GM21723 (cell line): ENCODE data around the gene INAFM1.
A peak's percentile ranks its signal among the peaks of the same experiment; 100 is the strongest.

Experiments used
- ATAC-seq: cut with Tn5 transposase; IDR thresholded peaks from one replicate; pipeline ENCODE4 v1.9.1; 2021; ENCODE audit warnings: mild to moderate bottlenecking, moderate library complexity; ENCODE audit not compliant: unreplicated experiment

The INAFM1 gene

DNA sequence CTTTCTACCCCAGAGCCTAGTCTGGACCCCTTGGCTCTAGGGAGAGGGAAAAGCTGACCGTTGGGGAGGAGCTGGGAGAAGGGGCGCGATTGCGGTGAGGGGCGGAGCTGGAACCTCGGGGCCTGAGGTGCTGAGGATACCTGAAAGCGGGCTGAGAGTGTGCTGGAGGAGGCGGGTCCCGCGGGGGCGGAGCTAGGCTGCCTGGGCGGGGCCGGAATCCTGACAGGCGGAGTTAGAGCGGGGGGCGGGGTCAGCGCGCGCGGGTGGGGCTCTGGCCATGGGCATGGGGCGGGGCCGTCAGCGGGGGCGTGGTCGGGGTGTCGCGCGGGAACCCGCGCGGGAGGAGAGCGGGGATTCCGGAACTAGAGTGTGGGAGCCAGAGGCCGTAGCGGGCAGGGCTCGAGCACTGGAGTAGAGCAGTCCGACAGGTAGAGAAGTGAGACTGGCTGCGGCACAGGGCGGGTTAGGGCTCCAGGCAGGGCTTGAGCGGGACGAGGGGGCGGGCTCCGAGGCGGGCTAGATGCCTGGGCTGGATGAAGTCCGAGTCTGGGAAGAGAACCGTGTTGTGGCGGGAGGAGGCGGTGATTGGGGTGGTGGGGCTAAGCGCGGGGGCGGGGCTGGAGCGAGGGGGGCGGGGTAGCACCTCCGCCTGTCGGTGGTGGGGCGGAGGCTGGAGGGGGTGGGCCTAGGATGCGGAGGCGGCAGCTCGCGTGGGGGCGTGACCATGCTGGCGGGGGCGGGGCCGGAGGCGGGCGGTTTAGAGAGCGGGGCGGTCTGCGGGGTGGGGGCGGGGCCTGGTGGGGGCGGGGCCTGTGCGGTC lies at the start of gene INAFM1:
Gene INAFM1 (plus strand): TSS at position 815 of the 820 bp plus-strand sequence. CDS start 35 bp downstream, outside the sequence.
- peak; percentile 57 for ATAC-seq

DNA sequence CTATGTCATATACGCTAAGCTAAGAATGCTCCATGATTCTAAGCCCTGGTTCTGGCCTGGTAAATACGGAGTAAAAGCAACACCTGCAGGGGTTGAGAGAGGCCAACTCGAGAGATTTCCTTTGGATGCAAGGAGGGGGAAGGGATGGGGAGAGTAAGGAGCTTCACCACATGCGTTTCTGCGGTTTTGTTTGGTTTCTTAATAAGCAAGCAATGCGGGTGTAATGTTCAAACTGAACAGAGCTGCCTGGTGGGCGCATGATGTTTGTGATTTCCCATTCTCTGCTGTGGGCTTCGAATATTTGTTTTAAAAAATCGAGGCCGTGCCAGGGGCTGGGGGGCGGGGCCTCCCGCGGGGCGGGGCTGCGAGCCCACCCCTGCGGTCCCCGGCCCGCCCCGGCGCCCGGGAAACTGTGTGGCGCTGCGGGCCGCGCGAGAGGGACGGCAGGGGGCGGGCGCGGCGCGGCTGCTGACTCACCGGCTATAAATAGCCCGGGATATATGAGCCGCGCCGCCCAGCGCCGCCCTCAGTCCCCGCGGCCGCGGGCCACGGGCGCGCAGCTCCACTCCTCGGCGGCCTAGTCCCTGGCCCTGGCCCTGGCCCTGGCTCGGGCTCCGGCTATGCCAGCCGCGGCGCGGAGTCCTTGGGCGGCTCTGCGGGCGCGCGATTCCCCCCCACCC lies 48.8 kb upstream of the INAFM1 start:
- ATAC-seq, result peak; percentile 38

DNA sequence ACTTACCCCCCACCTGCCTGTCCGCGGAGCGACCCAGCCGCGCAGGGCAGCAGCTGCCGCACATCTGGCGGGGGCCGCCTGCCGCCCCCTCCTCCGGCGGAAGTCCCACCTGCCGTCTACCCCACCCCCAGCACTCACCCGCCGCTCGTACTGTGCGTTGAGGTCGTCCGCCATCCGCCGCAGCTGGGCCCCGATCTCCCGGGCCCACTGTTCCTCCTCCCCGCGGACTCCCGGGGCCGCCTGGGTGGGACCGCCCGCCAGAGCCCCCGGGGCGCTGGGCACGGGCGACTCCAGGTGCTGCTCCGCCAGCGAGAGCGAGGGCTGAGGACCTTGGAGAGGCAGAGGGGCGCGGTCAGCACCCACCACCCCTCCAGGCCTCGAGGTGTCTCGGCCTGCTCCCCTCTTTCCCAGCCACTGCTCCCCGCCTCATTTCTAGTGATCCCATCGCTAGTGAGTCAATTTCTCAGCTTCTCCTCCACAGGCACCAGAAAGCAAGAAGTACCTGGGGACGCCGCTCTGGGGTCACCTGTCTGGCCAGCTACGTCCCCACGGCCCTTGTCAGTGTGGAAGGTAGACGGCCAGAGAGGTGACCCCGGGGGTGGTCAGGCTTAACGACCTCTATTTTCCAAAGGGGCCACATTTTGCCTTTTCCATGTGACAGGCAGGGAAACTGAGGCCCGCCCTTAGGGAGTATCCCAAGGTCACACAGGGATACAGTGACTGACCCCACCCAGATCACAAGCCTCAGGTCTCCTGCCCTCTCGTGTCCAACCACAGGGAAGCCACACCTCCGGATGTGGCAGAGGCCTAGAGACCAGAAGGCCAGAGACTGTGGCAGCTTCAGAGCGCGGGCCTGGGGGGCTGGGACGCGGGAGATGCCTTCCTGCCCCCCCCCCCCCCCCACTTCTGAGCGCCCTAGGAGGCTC lies 48.0 kb upstream of the INAFM1 start:
- peak; percentile 30 for ATAC-seq

DNA sequence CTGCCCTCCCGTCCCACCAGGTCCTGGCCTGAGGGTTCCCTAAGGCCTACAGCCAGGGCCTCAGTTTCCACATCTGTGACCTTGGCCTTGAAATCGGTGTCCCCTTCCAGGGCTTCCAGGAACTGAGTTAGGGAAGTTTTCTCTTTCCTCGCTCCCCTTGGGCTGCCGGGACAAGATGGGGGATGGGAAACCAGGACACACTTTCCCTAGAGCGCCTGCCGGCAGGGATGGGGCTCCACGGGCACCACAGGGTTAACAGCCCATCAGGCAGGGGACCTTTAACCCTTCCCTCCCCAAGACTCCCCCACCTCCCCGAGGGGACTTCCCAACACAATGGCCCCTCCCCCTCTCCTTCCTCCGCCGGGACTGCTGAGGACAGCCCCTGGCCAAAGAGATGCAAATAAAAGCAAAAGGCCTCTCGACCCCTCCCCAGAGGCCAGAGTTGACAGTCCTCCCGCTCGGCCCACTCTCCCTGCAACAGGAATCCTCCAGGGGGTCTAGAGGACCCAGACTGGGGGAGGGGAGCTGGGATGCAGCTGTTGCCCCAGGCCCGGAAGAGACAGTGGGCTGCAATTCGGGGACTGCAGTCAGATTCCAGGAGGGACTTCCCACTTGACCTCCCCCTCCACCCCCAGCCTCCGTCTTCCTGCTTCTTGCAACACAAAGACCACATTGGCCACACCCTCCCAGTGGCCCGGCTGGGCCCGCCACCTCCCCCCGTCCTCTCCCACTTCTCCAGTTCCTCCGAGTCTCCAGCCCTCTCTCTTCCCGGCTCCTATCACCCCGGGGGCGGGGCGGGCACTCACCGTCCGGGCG lies 47.1 kb upstream of the INAFM1 start:
- no peak for ATAC-seq

DNA sequence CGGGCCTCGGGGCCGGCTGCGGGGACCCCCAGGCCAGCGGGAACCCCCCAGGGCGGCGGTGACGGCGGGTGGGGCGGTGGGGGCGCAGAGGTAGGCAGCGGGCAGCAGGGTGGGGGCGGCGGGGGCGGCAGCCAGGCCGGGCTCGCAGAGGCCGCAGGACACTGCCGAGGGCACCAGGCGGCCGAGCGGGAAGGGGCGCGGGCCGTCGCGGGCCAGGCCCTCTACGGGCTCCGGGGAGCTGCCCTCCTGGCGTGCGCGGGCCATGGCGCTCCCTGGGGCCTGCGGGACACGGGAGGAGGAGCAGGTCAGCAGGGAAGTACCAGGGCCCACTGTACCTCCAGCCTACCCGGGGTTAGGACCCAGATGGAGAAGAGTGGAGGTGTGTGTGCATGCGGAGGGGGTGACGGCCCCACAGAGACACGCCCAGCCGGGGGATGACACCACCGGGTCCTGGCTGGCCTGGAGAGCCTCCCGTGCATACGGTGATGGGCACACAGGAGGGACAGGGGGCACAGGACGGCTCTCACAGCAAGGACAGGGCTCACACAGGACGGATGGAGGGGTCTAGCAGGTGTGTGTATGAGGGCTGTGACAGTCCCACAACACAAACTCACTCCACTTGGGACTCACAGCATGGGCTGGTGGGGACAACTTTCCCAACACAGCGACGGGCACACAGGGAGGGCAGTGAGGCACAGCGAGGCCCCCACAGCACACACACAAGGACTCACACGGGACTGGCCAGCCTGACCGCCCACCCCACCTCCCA lies 46.3 kb upstream of the INAFM1 start:
- no peak for ATAC-seq

DNA sequence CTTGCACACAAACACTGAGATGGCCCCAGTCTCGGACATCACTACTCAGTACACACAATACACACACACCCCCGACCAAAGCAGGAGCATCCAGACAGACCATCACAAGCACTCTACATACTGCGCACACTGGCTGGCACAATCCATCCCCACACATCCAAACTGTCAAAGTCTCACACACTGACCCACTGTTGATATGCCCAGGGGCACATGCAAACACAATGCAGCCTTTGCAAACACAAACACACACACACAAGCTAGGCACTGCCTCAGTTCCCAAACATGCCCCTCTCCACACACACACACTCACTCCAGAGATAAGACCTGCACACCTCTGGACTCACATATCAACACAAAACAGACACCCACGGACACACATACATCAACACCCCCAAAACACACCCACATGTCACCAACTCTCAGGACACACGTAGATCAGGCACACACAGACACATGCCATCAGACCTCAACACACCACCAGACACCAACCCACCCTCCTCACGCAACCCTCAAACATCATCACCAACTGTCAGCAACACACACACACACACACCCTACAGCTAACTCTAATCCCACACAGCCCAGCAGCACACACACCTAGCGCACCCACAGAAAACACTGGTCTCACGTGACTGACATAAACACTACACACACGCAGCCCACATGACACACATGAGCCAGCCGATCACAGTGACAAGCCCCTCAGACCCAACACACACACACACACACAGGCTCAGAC lies 45.6 kb upstream of the INAFM1 start:
- ATAC-seq, result no peak

DNA sequence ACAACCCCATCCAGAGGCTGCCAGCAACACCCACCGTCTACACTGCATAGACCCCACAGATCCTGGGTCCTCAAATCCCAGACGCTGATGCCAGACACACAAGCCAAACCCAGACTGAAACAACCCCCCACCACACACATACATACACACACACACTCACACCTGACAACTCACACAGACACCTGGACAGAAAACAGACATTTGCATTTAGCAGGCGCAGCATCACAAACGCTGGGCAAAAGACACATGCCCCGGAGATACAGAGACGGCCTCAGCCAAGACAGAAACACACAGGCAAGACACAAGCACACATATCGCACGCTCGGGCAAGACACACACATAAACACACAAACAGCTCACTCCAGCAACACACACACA lies 45.0 kb upstream of the INAFM1 start:
- ATAC-seq, result no peak

DNA sequence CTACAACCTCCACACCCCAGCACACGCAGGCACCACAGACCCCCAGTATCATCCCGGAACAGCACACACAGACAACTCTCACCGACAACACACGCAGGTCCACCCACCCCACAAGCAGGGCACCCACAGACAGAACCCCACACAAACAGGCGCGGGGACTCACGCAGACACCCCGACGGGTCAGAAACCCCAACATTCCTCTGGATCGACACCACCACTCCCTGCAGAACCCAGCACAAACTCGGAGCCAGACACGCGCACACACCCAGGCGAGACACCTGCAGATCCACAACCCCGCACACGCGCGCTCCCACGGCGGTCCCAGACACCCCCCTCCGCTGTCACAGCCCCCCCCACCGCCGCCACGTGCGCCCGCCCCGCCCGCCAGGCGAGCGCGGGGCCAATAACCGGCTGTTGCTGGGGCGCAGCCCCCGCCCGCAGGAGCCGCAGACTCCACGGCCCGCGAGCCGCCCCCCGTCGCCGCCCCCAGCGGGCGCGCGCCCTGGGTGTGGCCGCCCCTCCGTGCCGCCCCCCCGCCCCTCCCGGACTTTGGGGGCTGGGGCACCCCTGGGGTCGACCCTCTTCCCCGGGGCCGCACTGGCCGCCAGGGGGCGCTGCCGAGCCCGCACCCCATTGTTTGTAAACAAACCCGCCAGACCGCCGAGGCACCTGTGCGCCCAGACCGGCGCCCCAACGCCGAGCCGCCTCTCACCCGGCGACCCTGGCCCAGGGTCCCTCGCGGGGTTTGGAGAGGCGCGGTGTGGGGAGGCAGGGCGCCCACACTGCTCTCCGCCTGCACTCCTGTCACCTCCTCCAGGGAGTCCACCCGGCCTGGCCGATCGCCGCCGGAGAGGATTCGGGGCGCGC lies 44.4 kb upstream of the INAFM1 start:
- ATAC-seq, result peak; percentile 27

DNA sequence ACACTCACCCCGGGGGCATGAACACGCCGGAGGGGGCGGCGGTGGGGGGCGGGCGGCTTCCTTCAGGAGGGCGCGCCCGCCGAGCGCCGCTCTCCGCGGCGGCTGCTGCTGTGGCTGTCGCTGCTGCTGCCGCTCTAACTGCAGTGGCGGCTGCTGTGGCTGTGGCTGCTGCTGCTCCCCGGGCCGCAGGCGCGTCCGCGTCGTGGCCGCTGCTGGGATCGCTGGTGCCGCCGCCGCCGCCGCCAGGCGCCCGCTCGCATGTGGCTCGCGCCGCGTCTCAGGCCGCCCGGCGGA lies 43.8 kb upstream of the INAFM1 start, which contains the start of gene BBC3:
Gene BBC3 (minus strand): TSS at position 279 of the 294 bp plus-strand sequence. CDS start 2,768 bp downstream, outside the sequence.
- ATAC-seq, result peak; percentile 21

DNA sequence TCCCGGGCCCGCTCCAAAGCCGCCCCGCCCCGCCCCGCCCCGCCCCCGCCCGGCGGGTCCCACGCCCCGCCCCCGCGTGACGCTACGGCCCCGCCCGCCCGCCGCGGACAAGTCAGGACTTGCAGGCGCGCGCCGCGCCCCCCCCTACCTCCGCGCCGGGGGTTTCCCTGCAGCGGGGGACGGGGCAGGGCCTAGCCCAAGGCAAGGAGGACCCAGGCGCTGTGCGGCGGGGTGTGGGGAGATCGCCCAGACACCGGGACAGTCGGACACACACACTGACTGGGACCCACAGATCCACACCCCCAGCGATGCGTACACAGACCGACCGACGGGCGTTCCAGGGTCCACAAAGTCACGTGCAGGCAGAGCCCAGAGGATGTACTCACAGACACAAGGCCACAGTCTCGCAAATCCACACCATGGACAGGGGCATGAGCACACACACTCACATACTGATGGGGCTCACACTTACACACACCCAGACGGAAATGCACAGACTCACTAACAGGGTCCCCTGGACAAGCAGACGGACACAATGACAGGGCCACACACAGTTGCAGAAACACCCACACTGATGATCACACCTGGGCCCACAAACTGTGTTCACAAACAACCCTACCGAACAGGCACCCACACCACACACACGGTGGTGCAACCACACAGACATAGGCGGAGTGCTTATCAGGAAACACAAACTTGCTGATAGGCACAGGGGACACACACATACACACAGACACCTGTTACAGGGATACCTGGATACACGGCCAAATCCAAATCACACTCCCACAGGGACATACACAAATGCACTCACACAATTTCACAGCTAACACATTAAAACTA lies 43.2 kb upstream of the INAFM1 start:
- ATAC-seq, result peak; percentile 18

DNA sequence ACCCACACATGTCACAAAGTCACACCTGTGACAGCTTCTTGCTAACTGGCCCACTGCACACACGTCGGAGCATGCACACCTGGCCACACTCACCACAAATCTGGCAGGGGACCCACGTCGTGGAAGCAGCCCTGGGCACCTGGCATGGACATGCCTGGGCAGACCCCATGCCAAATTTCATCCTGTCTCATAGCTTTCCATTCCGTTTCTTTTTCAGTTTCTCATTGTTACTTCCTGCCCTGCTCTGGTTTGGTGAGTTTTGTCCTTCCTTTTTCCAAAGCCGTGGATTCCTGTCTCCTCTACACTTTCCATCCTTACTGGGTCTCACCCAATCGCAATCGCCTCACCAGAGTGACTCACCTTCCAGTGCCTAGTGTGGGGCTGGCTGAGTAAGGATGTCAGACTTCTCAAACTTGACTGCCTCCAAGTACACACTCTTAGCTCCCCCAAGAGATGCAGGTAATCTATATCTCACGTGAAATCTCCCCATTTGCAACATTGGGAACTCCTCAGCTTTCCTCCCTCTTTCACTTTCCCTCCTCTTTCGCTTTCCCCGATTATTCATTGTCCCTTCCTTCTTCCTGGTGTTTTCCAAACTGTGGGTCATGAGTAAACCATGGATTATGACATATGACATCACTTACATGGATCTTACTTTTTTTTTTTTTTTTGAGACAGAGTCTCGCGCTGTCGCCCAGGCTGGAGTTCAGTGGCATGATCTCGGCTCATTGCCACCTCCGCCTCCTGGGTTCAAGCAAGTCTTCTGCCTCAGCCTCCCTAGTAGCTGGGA lies 42.1 kb upstream of the INAFM1 start:
- no peak for ATAC-seq

DNA sequence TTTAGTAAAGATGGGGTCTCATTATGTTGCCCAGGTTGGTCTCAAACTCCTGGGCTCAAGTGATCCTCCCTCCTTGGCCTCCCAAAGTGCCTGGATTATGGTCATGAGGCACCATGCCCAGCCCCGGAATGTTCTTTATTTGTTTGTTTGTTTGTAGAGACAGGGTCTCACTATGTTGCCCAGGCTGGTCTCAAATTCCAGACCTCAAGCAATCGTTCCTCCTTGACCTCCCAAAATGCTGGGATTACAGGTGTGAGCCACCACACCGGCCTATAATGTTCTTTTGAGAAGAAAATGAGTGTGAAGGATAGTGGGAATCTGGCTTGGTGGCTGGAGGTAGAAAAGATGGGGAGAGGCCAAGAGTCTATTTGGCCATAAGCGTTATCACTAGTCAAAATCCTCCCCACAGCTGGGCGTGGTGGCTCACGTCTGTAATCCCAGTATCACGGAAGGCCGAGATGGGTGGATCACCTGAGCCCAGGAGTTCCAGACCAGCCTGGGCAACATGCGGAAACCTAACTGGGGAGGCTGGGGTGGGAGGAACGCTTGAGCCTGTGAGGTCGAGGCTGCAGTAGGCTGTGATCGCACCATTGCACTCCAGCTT lies 38.5 kb upstream of the INAFM1 start:
- no peak for ATAC-seq

DNA sequence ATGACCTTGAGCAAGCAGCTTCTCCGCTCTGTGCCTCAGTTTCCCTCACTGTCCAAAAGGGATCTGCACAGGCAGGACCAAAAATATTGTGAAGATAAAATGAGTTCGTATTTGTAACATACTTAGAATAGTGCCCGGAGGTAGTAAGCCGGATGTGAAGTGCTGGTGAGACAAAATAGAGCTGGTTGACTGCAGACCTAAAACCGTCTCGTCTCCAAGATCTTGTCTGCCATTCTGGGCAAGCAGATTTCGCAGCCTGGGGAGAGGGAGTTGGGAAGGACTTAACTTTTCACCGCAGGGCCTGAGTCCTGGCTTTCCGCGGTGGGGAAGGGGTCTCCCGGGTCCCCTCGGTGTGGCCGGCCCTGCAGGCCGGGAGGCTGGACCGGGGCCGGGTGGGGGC lies 35.5 kb upstream of the INAFM1 start:
- no peak for ATAC-seq

DNA sequence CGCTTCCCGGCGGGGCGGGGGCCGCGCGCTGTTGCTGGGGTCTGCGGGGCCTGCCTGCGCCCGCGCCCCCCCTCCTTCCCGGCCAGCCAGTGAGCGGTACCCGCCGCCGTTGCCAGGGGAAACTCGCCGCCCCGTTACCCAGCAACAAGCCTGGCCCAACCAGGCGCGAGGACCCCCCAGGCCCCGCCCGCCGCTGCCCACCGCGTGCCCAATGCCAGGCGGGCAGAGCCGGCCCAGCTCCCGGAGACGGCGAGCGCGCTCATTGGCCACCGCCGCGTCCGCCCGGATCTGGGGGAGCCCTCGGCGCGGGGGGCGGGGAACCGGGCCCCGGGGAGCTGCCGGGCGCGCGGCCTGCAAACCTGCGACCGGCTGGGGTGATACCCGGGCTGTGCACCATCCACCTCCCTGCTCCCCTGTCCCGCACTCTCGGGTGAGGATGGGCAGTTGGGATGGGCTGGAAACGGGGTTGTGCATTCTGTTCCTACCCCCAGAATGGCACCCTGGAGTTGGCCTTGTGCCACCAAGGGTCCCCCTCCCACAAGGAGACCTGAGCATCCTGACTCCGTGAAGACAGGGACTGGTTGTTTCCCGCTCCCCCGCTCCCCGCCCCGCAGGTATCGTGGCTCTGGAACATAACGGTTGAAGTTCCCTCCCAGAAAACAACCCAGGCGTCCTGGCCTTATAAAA lies 34.9 kb upstream of the INAFM1 start:
- ATAC-seq, result no peak

DNA sequence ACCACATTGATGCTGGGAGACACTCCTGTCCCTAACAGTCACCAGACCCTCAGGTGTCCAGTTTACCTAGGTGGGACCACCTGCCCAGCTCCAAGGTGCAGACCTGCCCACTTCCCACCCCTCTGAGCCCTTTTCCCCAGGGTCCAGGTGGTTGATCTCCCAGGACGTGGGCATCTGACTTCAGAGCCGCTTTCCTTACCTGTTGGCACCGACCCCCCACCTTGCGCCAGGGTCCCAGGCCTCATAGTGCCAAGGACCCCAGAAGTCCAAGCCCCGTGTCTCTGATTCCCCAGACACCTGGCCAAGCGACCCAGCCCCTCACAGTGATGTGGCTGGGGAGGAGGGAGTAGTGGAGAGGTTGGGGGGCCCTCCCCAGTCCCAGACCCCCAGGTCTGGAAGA lies 34.1 kb upstream of the INAFM1 start:
- no peak for ATAC-seq
